NCI-H774 (cell line): ENCODE results near the gene NADK.

Experiments used
- DNase-seq: peaks from one replicate; lab custom pipeline; 2025; lab: John Stamatoyannopoulos, UW

NADK gene

GRCh38 chr1:1786836-1787605, 8.8 kb upstream of the NADK start:
- no peak for DNase-seq

- DNase-seq = no peak
Observed at GRCh38 chr1:1785666-1786065, 7.4 kb upstream of the NADK start.

GRCh38 chr1:1784933-1785332, 6.7 kb upstream of the NADK start:
- DNase-seq = no peak

GRCh38 chr1:1783320-1783719, 5.0 kb upstream of the NADK start:
- no peak for DNase-seq

GRCh38 chr1:1782399-1783221, 4.3 kb upstream of the NADK start:
- DNase-seq = peak; percentile 22

GRCh38 chr1:1781526-1781903, 3.2 kb upstream of the NADK start:
- DNase-seq = no peak

- no peak for DNase-seq
Observed at GRCh38 chr1:1780598-1781525, 2.6 kb upstream of the NADK start.

GRCh38 chr1:1779691-1780597, 1.7 kb upstream of the NADK start:
- DNase-seq = no peak

- no peak for DNase-seq
Observed at GRCh38 chr1:1779320-1779675, 1.0 kb upstream of the NADK start.

- DNase-seq = no peak
Observed at GRCh38 chr1:1778663-1779319, 521 bp upstream of the NADK start.

- DNase-seq = no peak
Observed at GRCh38 chr1:1777583-1777899, 729 bp downstream of the NADK start.

GRCh38 chr1:1776672-1777582, 1.3 kb downstream of the NADK start:
- no peak for DNase-seq

- DNase-seq = no peak
Observed at GRCh38 chr1:1775327-1776226, 2.7 kb downstream of the NADK start.

- no peak for DNase-seq
Observed at GRCh38 chr1:1773874-1774273, 4.4 kb downstream of the NADK start.

GRCh38 chr1:1771096-1771495, 7.2 kb downstream of the NADK start:
- no peak for DNase-seq

- no peak for DNase-seq
Observed at GRCh38 chr1:1770102-1770501, 8.2 kb downstream of the NADK start.

- DNase-seq = no peak
Observed at GRCh38 chr1:1768249-1768992, 9.8 kb downstream of the NADK start.

- no peak for DNase-seq
Observed at GRCh38 chr1:1764876-1765470, 13.3 kb downstream of the NADK start.
